COLO829 (cell line): Measurements from ENCODE around the gene NCSTN.
"Not testable (repeated sequence)": the region's sequence is repeated elsewhere in the genome, so short reads cannot be mapped to it uniquely, and the experiment has no call there.

Source experiments
- DNase-seq: peaks from one replicate; pipeline ENCODE4 v3.0.0; 2012; ENCODE audit warnings: low spot score

NCSTN gene

DNA sequence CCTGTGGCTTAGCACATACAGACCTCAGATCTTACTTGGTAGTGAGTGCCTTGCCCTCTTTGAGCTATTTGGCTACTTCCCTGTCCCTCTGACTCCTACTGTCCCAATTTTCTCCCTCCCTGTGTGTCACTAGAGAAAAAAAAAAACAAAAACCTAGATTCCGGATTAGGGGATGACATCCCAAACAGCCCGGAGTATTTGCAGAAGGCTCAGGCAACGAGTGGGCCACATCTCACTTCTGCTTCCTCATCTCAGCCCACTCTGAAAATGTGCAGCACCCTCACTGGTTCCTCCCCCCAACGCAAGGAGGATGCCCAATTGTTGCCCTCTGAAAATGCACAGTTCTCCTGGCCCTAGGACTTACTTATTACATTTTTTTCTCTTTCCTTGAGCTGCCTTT lies 28.6 kb downstream of the NCSTN start:
- DNase-seq: no peak

- no peak for DNase-seq
These were observed 30.5 kb downstream of the NCSTN start for GRCh38 chr1:160373696-160374095.

DNA sequence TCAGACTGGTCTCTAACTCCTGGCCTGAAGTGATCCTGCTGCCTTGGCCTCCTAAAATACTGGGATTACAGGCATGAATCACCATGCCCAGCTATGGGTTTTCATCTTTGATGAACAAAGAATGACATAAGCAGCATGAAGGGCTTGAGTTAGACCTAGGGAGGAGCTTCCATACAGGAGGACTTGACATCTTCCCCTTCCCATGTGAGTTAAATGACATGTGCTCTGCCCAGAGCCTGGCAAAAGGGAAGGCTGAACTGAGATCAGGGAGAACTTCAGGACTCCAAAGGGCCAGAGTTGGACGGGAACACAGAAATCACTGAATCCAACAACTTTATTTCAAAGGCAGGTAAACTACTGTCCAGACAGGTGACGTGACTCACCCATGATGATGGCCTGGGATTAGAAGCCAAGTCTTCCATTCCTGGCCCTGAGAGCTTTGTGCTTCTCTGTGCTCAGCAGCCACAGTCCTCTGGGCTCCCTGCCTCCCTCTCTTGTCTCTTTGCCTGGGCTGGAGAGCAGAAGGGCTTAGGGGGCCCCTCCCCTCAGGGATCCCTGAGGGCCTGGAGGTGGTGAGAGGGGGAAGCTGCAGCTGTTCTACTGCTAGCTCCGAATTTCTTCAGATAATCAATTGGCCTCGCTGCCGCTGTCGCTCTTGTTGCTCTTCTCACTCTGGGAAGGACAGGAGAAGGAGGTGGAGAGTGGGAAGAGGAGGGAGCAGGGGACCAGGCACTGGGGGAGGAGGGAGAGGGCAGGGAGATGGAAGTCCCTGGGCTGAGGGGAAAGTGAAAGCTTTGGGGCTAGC lies 31.3 kb downstream of the NCSTN start:
- DNase-seq: no peak

- DNase-seq: no peak
These were observed 32.8 kb downstream of the NCSTN start for GRCh38 chr1:160375788-160376524.

DNA sequence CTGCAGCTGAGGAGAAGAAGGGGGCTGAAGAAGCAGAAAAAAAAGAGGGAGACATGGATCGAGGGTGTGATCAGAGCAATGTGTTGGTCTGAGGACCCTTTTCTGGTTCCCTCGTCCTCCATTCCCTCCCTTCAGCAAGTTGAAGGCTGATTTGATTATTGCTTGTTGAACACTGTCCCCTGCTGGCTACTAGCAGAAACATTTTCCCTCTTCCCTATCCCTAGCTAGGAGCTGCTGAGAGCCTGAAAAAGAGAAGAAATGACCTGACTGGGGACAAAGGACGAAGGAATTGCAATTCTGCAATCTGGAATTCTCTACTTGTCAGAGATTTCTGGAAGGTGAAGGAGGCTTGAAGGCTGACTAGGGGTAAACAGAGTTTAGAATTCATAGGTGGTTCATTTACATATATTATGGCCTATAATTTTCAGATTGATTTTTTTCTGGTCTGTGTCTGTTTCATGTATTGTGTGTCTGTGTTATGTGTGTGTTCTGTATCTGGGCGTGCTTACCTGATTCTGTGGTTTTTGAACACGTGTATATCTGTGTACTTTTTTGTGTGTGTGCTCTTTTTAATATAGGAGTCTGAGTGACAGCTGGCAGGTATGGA lies 33.4 kb downstream of the NCSTN start:
- DNase-seq: peak; percentile 86

DNA sequence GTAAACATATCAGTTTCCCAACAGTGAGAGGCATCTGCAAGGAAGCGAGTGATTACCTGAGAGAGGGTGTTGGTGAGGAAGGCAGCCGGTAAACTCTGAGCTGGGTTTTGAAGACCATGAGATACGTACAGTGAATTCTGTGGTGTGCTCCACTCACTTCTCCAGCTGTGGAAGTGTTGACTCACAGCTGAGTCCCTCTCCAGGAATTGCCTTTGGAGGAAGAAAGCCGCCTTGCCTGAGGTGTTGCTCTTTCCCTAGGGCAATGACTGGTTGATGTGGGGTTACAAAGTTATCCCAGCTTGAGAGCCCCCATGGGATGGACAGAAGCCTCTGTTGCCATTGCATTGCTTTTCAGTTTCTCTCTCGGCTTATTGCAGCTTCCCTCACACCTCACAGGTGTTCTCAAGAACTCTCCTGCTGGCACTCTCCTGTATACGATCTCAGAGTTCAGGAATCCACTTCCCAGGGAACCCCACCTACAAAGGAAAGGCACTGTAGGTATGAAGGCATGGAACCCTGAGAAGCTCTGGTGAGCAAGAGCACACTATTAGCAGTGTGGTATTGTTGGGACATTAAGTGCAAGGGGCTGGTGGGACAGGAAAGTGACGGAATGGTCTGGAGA lies 34.5 kb downstream of the NCSTN start:
- DNase-seq: no peak

DNA sequence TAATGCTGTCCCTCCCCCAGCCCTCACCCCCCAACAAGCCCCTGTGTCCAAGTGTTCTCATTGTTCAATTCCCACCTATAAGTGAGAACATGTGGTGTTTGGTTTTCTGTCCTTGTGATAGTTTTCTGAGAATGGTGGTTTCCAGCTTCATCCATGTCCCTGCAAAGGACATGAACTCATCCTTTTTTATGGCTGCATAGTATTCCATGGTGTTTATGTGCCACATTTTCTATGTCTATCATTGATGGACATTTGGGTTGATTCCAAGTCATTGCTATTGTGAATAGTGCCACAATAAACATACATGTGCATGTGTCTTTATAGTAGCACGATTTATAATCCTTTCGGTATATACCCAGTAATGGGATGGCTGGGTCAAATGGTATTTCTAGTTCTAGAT lies 41.6 kb downstream of the NCSTN start:
- DNase-seq: not testable (repeated sequence)

GRCh38 chr1:160388406-160388805 lies 45.2 kb downstream of the NCSTN start:
- DNase-seq: not testable (repeated sequence)

DNA sequence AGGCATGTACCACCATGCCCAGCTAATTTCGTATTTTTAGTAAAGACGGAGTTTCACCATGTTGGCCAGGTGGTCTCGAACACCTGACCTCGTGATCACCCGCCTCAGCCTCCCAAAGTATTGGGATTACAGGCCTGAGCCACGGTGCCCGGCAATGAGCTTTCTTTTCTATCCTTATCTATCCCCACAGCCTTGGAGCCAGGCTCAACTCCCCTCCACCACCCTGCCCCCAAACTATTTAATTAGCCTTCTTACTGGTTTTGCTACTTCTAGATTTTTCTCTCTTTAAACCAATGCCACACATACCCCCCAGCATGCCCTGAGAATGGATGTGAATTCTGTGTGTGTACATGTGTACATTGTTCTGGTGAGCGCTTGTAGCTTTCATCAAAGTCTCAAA lies 51.5 kb downstream of the NCSTN start:
- no peak for DNase-seq

- DNase-seq: no peak
These were observed 54.5 kb downstream of the NCSTN start for GRCh38 chr1:160397651-160398050.

DNA sequence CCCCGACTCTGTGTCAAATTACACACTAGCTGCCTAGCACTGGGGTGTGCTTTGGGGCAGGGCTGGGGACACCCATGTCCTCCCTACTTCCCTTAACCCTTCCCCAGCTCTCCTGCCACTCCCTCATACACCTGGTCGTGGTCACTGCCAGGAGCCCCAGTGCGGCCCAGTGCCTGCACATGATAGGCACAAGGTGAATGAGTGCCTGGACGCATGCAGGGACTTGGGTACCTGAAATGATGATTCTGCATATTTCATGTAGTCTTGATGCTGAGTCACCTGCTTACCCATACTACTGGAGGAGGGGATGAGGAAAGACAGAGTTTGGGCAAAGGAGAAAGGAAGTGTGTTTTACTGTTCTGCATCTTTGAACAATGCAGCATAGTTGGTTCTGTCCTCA lies 55.6 kb downstream of the NCSTN start:
- DNase-seq: no peak

GRCh38 chr1:160399544-160400222 lies 56.5 kb downstream of the NCSTN start:
- no peak for DNase-seq

GRCh38 chr1:160400223-160400645 lies 57.1 kb downstream of the NCSTN start, which contains the start of gene VANGL2:
TSS of gene VANGL2 (plus strand) at chr1:160400564. CDS start at chr1:160415838, 15,274 bp downstream.
- peak; percentile 93 for DNase-seq

DNA sequence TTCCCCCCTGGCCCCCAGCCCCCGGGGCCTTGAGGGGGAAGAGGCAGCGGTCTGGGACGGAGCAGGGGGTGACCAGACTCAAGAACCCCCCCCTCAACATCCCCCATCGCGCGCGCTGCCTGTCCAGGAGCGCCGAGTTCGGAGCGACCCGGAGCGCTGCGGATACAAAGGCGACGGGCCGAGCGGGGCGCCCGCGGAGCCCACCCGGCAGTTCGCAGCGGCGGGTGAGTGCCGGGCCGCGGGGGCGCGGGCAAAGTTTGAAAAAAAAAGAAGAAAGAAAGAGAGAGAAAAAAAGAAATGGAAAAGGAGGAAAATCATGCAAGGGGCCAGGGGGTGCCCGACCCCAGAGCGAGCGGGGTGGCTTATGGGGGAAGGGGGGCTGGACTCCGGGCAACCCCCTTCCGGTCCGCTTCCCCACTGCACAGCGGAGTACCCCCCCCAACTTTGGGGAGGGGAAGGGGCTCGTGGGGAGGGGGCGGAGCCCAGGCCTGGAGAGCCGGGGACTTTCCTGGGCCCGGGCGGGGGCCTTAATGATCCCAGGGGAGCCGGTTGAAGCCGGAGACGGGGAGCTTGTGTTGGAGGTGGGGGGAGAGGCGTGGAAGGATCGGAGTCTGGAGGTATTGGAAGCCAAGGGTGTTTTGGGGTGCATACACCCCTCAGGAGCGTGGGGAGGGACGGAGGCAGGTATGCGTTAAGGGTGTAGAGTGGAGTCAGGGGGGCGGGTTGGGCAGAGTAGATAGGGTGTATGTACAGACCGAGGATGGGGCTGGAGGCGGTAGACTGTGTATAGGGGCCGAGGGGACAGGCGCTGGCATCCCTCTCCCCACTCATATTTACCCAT lies 57.7 kb downstream of the NCSTN start:
- no peak for DNase-seq

DNA sequence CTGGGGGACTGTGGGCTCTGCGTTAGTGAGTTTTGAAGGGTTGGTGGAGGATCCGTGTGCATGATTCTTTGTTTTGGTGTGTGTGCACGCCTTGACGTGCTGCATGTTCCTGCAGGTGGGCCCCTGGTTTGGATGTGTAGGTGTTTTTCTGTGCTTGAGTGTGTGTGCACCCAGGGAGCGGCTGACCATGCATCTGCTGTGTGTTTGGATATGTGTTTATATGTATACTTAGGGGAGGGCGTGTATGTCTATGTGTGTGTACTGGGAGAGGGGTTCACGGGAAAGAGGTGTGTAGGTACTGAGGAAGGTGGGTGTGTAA lies 58.3 kb downstream of the NCSTN start:
- DNase-seq: no peak

GRCh38 chr1:160402001-160402795 lies 59.0 kb downstream of the NCSTN start:
- no peak for DNase-seq

DNA sequence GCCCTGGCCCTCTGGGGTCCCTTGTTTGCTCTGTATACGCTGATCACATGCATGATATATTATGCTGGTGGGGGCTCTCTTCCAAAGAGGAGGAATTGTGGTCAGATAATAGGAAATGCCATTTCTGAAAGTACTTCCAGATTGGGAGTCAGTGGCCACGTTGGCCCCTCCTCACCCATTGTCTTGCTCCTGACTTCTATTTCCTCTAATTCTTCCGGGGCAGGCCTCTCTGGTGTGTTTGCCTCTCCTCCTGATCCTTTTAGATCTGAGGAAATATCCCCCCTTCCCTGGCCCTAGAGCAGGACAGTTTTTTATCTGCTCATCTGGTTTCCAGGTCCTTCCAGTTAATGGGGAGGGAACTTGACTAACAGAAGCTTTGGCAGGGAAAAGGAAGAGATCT lies 60.1 kb downstream of the NCSTN start:
- DNase-seq: no peak

- no peak for DNase-seq
These were observed 60.9 kb downstream of the NCSTN start for GRCh38 chr1:160404094-160404493.

GRCh38 chr1:160405331-160405877 lies 62.2 kb downstream of the NCSTN start:
- no peak for DNase-seq
